ENCODE data around the gene CARD11.

CARD11 gene

DNA sequence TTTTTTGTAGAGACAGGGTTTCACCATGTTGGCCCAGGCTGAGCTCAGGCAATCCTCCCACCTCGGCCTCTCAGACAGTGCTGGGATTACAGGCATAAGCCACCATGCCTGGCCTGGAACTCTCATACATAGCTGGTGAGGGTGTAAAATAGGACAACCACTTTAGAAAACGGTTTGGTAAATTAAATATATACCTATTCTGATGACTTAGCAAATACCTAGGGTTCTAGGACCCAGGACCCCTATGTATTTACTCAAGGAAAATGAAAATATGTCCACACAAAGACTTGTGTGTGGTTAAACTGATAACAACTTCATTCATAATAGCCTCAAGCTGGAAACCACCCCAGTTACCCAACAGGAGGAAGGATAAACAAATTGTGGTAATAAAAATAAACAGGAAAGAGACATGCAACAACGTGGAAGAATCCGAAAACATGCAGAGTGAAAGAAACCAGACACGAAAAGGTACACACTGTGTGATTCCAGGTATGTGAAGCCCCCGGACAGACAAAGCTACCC lies 52.7 kb downstream of the CARD11 start:
- TF ChIP-seq ZFP3 (CRISPR knock-in tag; IDR thresholded peaks at IDR 0.05), result no peak
- no peak for TF ChIP-seq OSR1 (CRISPR knock-in tag; IDR thresholded peaks at IDR 0.05)
- TF ChIP-seq, protein P1, sequence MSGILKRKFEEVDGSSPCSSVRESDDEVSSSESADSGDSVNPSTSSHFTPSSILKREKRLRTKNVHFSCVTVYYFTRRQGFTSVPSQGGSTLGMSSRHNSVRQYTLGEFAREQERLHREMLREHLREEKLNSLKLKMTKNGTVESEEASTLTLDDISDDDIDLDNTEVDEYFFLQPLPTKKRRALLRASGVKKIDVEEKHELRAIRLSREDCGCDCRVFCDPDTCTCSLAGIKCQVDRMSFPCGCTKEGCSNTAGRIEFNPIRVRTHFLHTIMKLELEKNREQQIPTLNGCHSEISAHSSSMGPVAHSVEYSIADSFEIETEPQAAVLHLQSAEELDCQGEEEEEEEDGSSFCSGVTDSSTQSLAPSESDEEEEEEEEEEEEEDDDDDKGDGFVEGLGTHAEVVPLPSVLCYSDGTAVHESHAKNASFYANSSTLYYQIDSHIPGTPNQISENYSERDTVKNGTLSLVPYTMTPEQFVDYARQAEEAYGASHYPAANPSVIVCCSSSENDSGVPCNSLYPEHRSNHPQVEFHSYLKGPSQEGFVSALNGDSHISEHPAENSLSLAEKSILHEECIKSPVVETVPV (CRISPR knock-in tag; IDR thresholded peaks at IDR 0.05), result no peak
- no peak for TF ChIP-seq GLIS3 (CRISPR knock-in tag; IDR thresholded peaks at IDR 0.05)

DNA sequence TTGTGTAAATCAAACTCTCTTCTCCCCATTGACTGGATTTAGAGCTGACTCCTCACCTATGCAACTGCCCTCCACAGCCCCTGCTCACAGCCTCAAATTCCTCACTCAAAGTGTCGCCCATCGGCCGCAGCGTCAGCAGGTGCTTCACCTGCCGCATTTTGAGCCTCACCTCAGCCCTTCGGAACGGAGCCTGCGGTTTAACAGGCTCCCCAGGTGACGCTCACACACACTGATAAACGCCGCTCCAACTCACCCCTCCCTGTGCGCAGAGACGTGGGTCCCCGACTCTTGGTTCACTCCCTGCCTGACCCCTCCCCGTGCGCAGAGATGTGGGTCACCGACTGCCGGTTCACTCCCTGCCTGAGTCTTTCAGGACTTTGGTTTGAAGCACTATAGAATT lies 57.1 kb downstream of the CARD11 start:
- TF ChIP-seq ZFP30 (CRISPR knock-in tag; IDR thresholded peaks at IDR 0.05), result no peak
- no peak for ATAC-seq

More for the DNA sequence above, 52.7 kb downstream of the CARD11 start:
- ATAC-seq, result no peak

DNA sequence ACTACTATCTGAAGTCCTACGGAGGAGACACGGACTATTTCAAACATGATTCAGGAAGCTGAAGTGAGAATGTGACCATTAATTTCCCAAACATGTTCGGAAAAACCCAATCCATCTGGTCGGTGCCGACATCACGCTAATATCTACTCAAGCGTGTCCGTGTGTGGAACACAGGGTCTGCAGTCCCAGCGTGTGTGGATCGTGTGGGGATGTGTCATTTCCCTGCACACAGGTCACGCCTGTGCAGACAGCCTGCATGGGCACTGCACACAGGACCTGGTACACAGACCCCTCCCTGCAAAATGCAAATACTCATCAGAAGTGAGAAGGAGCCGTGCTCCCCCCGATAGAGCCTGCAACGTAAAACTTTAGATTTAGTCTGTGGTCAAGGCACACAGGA lies 57.8 kb downstream of the CARD11 start:
- TF ChIP-seq, protein P2, sequence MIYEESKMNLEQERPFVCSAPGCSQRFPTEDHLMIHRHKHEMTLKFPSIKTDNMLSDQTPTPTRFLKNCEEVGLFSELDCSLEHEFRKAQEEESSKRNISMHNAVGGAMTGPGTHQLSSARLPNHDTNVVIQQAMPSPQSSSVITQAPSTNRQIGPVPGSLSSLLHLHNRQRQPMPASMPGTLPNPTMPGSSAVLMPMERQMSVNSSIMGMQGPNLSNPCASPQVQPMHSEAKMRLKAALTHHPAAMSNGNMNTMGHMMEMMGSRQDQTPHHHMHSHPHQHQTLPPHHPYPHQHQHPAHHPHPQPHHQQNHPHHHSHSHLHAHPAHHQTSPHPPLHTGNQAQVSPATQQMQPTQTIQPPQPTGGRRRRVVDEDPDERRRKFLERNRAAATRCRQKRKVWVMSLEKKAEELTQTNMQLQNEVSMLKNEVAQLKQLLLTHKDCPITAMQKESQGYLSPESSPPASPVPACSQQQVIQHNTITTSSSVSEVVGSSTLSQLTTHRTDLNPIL (CRISPR knock-in tag; IDR thresholded peaks at IDR 0.05; ENCODE audit: low read depth), result no peak
- TF ChIP-seq SNAI2 (CRISPR knock-in tag; IDR thresholded peaks at IDR 0.05) (no peak), ZNF70 (CRISPR knock-in tag; IDR thresholded peaks at IDR 0.05) (no peak), ESRRG (CRISPR knock-in tag; IDR thresholded peaks at IDR 0.05) (no peak), ZFP30 (CRISPR knock-in tag; IDR thresholded peaks at IDR 0.05) (no peak), BACH2 (CRISPR knock-in tag; IDR thresholded peaks at IDR 0.05; ENCODE audit: borderline replicate concordance) (no peak), RARB (CRISPR knock-in tag; IDR thresholded peaks at IDR 0.05) (no peak), ZC3H10 (CRISPR knock-in tag; IDR thresholded peaks at IDR 0.05) (no peak), ZFP3 (CRISPR knock-in tag; IDR thresholded peaks at IDR 0.05) (no peak), GLIS3 (CRISPR knock-in tag; IDR thresholded peaks at IDR 0.05) (no peak), ARNTL (CRISPR knock-in tag; IDR thresholded peaks at IDR 0.05; ENCODE audit: borderline replicate concordance, low read depth) (no peak), ZNF8 (CRISPR knock-in tag; IDR thresholded peaks at IDR 0.05) (no peak)
- TF ChIP-seq, protein P1 (CRISPR knock-in tag; IDR thresholded peaks at IDR 0.05), result no peak
- TF ChIP-seq, protein P3, sequence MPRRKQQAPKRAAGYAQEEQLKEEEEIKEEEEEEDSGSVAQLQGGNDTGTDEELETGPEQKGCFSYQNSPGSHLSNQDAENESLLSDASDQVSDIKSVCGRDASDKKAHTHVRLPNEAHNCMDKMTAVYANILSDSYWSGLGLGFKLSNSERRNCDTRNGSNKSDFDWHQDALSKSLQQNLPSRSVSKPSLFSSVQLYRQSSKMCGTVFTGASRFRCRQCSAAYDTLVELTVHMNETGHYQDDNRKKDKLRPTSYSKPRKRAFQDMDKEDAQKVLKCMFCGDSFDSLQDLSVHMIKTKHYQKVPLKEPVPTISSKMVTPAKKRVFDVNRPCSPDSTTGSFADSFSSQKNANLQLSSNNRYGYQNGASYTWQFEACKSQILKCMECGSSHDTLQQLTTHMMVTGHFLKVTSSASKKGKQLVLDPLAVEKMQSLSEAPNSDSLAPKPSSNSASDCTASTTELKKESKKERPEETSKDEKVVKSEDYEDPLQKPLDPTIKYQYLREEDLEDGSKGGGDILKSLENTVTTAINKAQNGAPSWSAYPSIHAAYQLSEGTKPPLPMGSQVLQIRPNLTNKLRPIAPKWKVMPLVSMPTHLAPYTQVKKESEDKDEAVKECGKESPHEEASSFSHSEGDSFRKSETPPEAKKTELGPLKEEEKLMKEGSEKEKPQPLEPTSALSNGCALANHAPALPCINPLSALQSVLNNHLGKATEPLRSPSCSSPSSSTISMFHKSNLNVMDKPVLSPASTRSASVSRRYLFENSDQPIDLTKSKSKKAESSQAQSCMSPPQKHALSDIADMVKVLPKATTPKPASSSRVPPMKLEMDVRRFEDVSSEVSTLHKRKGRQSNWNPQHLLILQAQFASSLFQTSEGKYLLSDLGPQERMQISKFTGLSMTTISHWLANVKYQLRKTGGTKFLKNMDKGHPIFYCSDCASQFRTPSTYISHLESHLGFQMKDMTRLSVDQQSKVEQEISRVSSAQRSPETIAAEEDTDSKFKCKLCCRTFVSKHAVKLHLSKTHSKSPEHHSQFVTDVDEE (CRISPR knock-in tag; IDR thresholded peaks at IDR 0.05), result no peak
- ATAC-seq, result no peak

DNA sequence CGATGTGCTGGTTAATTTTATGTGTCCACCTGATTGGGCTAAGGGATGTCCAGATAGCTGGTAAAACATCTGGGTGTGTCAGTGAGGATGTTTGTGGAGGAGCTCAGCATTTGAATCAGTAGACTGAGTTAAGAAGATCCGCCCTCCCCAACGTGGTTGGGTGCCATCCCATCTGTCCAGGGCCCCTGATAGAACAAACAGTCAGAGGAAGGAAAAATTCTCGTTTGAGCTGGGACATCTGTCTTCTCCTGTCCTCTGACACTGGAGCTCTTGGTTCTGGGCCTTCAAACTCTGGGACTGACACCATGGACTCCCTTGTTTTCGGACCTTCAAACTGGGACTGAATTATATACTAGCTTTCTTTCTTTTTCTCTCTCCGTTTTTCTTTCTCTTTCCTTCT lies 59.6 kb downstream of the CARD11 start:
- TF ChIP-seq PPARA (CRISPR knock-in tag; IDR thresholded peaks at IDR 0.05; ENCODE audit: borderline replicate concordance) (no peak), ZNF8 (CRISPR knock-in tag; IDR thresholded peaks at IDR 0.05) (no peak)
- TF ChIP-seq, protein P4, sequence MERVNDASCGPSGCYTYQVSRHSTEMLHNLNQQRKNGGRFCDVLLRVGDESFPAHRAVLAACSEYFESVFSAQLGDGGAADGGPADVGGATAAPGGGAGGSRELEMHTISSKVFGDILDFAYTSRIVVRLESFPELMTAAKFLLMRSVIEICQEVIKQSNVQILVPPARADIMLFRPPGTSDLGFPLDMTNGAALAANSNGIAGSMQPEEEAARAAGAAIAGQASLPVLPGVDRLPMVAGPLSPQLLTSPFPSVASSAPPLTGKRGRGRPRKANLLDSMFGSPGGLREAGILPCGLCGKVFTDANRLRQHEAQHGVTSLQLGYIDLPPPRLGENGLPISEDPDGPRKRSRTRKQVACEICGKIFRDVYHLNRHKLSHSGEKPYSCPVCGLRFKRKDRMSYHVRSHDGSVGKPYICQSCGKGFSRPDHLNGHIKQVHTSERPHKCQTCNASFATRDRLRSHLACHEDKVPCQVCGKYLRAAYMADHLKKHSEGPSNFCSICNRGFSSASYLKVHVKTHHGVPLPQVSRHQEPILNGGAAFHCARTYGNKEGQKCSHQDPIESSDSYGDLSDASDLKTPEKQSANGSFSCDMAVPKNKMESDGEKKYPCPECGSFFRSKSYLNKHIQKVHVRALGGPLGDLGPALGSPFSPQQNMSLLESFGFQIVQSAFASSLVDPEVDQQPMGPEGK (CRISPR knock-in tag; IDR thresholded peaks at IDR 0.05; ENCODE audit: borderline replicate concordance), result no peak
- no peak for ATAC-seq

DNA sequence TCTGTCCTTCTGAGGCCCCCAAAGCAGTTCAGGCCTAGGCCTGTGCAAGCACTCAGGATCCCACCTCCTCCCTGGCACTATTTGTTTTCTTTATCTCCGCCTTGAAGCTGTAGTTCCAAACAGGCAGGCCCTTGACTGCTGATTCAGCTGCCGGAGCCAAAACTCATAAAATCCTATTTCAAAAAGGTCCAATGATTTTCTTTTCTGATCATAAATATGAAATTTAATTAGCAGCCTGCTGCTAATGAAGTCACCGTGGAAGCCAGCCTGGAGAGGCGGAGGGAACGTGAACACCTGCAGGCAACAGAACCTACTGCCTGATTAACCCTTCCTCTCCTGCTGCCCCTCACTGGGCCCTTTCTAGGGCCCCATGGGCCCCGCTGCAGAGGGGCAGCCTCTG lies 60.1 kb downstream of the CARD11 start:
- ATAC-seq, result no peak
- TF ChIP-seq BACH2 (CRISPR knock-in tag; IDR thresholded peaks at IDR 0.05; ENCODE audit: borderline replicate concordance), result no peak
- no peak for TF ChIP-seq PPARA (CRISPR knock-in tag; IDR thresholded peaks at IDR 0.05; ENCODE audit: borderline replicate concordance)
- TF ChIP-seq ZNF565 (CRISPR knock-in tag; conservative IDR thresholded peaks at IDR 0.05; ENCODE audit: low read depth), result no peak
- no peak for TF ChIP-seq ZNF8 (CRISPR knock-in tag; IDR thresholded peaks at IDR 0.05)
- no peak for TF ChIP-seq SNAI2 (CRISPR knock-in tag; IDR thresholded peaks at IDR 0.05)
- no peak for TF ChIP-seq ZC3H10 (CRISPR knock-in tag; IDR thresholded peaks at IDR 0.05)
- TF ChIP-seq OSR1 (CRISPR knock-in tag; IDR thresholded peaks at IDR 0.05), result no peak
- no peak for TF ChIP-seq ISL1 (CRISPR knock-in tag; IDR thresholded peaks at IDR 0.05)
- TF ChIP-seq, protein P4 (CRISPR knock-in tag; IDR thresholded peaks at IDR 0.05; ENCODE audit: borderline replicate concordance), result no peak
- TF ChIP-seq ZNF70 (CRISPR knock-in tag; IDR thresholded peaks at IDR 0.05), result no peak
- TF ChIP-seq, protein P3 (CRISPR knock-in tag; IDR thresholded peaks at IDR 0.05), result no peak
- no peak for TF ChIP-seq ZFP3 (CRISPR knock-in tag; IDR thresholded peaks at IDR 0.05)

Measured in SK-N-SH treated with all-trans-retinoic acid at 6 μM for 48 hours (cell line).